Esophagus muscularis mucosa (tissue), 4 donors: ENCODE results near the gene ABHD5. TPM values are rescaled to one million over a fixed set of nuclear protein-coding genes. Genes with fewer than 3 reads are reported as not detected.
A peak's percentile ranks its signal among the peaks of the same experiment; 100 is the strongest.

ENCODE experiments used
- DNase-seq: peaks from one replicate; pipeline ENCODE4 v3.0.0-alpha.2; 2017; ENCODE audit errors: extremely low spot score
- H3K27ac ChIP-seq, 4 donors: fragments of 200-600 bp; sonication (generic); replicated peaks in 1 of 4; 1 replicate in 3 of 4; 2 replicates in 1 of 4; pipeline ENCODE4 v1.5.1; 2016 to 2019; ENCODE audit warnings: mild to moderate bottlenecking in 1 of 4
- H3K27me3 ChIP-seq, 4 donors: fragments of 200-600 bp; sonication (generic); one replicate each; pipeline versions ENCODE4 v1.5.1 to v1.6.0; 2016 to 2019
- H3K36me3 ChIP-seq, 4 donors: fragments of 200-600 bp; sonication (generic); one replicate each; pipeline ENCODE4 v1.5.1; 2016 to 2019
- H3K4me1 ChIP-seq, 4 donors: fragments of 200-600 bp; sonication (generic); one replicate each; pipeline ENCODE4 v1.5.1; 2016 to 2019
- H3K4me3 ChIP-seq, 4 donors: fragments of 200-600 bp; sonication (generic); 1 replicate in 2 of 4; 2 replicates in 2 of 4; pipeline ENCODE4 v1.5.1; 2016 to 2019; ENCODE audit warnings: mild to moderate bottlenecking in 4 of 4, moderate library complexity in 1 of 4
- H3K9me3 ChIP-seq, 4 donors: fragments of 200-600 bp; sonication (generic); 1 replicate in 3 of 4; 2 replicates in 1 of 4; pipeline ENCODE4 v1.5.1; 2016 to 2019
- CTCF ChIP-seq, 3 experiments: fragments of 200-600 bp in 2 of 3; fragments of 450-650 bp in 1 of 3; sonication (generic) in 2 of 3; IDR thresholded peaks; one replicate each; pipeline ENCODE4 v1.5.1; 2017 to 2019; ENCODE audit warnings: antibody characterized with exemption in 3 of 3, mild to moderate bottlenecking in 2 of 3, moderate library complexity in 1 of 3
- EP300 ChIP-seq: sonication (generic); formaldehyde crosslinking; IDR thresholded peaks from one replicate; pipeline ENCODE4 v1.6.1; 2017; ENCODE audit warnings: antibody characterized with exemption
- POLR2A ChIP-seq: fragments of 450-650 bp; IDR thresholded peaks from one replicate; pipeline ENCODE4 v1.6.1; 2017; ENCODE audit warnings: antibody characterized with exemption, moderate library complexity, mild to moderate bottlenecking, low read depth
- POLR2AphosphoS5 ChIP-seq, 2 donors: sonication (generic); formaldehyde crosslinking; IDR thresholded peaks; one replicate each; pipeline ENCODE4 v1.6.1; 2017; ENCODE audit warnings: antibody characterized with exemption in 2 of 2
- WGBS: methylation state at CpG from one replicate; pipeline ENCODE4 v1.1.5; 2018; 5-methylcytosine and 5-hydroxymethylcytosine counted together
- intact Hi-C: fragments of 100-400 bp; cut with DNase I; formaldehyde crosslinking; loops from one replicate; pipeline ENCODE4 v1.15.1; 2023
- total RNA-seq, 4 donors: library from RNA; depleted of rRNA; stranded (reverse); fragments of >200 nt; gene quantifications; one replicate each; pipeline versions ENCODE4 v1.1.0 to v1.2.1, GENCODE V29; 2016

ABHD5 gene
- total RNA-seq, 4 donors from 2014 or later: 22.3 to 40.3 (median 31.4) TPM

- WGBS: 68% methylated on average over 8 of the region's 10 CpGs
- H3K4me3 ChIP-seq: no peak overlapping the region
- H3K27ac ChIP-seq: peak overlapping the region; percentile 35 to 75 (median 54)
- DNase-seq: no peak
- H3K4me1 ChIP-seq: peaks cover 36 to 52% (median 47%) of the 10 kb centered on the region in 4 donors
- intact Hi-C loops: no loop called here
- no peaks in the 10 kb centered on the region for H3K27me3 ChIP-seq
- H3K9me3 ChIP-seq: no peaks in the 10 kb centered on the region
- TF ChIP-seq CTCF (IDR thresholded peaks at IDR 0.05) (no peak), POLR2AphosphoS5 (IDR thresholded peaks at IDR 0.05) (peak in 1 of 2 donors; percentile 17)
- H3K36me3 ChIP-seq: no peaks in the 10 kb centered on the region
Observed at GRCh38 chr3:43773273-43774094, 82.7 kb downstream of the ABHD5 start.

- no peak for TF ChIP-seq CTCF (IDR thresholded peaks at IDR 0.05)
- TF ChIP-seq EP300: no peak
- TF ChIP-seq POLR2AphosphoS5 (IDR thresholded peaks at IDR 0.05): no peak
- TF ChIP-seq POLR2A: no peak
- H3K4me3 ChIP-seq: no peak overlapping the region
- intact Hi-C loops: no loop called here
- DNase-seq: no peak
- H3K27ac ChIP-seq: no peak overlapping the region
- no peaks in the 10 kb centered on the region for H3K27me3 ChIP-seq
- 84% methylated on average over 4 of the region's 4 CpGs for WGBS
- no peaks in the 10 kb centered on the region for H3K36me3 ChIP-seq
- peaks cover 25 to 38% (median 34%) of the 10 kb centered on the region in 4 donors for H3K4me1 ChIP-seq
- H3K9me3 ChIP-seq: no peaks in the 10 kb centered on the region
Observed at GRCh38 chr3:43774799-43775198, 84.1 kb downstream of the ABHD5 start.

GRCh38 chr3:43776101-43776500 is 85.4 kb downstream of the ABHD5 start:
- H3K36me3 ChIP-seq: no peaks in the 10 kb centered on the region
- no peaks in the 10 kb centered on the region for H3K9me3 ChIP-seq
- TF ChIP-seq CTCF (IDR thresholded peaks at IDR 0.05) (no peak), EP300 (no peak), POLR2AphosphoS5 (IDR thresholded peaks at IDR 0.05) (no peak), POLR2A (no peak)
- H3K27me3 ChIP-seq: no peaks in the 10 kb centered on the region
- H3K27ac ChIP-seq: no peak overlapping the region
- DNase-seq: no peak
- 93% methylated on average over 3 of the region's 3 CpGs for WGBS
- H3K4me1 ChIP-seq: peaks cover 12 to 25% (median 21%) of the 10 kb centered on the region in 4 donors
- intact Hi-C loops: no loop called here
- H3K4me3 ChIP-seq: no peak overlapping the region

GRCh38 chr3:43779850-43780249 is 89.1 kb downstream of the ABHD5 start:
- WGBS: 69% methylated on average over 3 of the region's 3 CpGs
- Histone ChIP-seq H3K9me3 (no peaks in the 10 kb centered on the region), H3K27ac (no peak overlapping the region), H3K36me3 (no peaks in the 10 kb centered on the region), H3K4me3 (no peak overlapping the region), H3K27me3 (no peaks in the 10 kb centered on the region), H3K4me1 (no peaks in the 10 kb centered on the region)
- TF ChIP-seq EP300 (no peak), CTCF (IDR thresholded peaks at IDR 0.05) (no peak), POLR2A (no peak), POLR2AphosphoS5 (IDR thresholded peaks at IDR 0.05) (no peak)
- intact Hi-C loops: no loop called here
- DNase-seq: no peak
